Osteocyte (in vitro differentiated cells): Measurements from ENCODE around the gene RXRA. TPM values are rescaled to one million over a fixed set of nuclear protein-coding genes. Genes with fewer than 3 reads are reported as not detected.
A peak's percentile ranks its signal among the peaks of the same experiment; 100 is the strongest.

Source experiments
- DNase-seq: peaks from one replicate; pipeline ENCODE4 v3.0.0; 2021; ENCODE audit warnings: mixed read lengths; ENCODE audit not compliant: unreplicated experiment; ENCODE audit errors: extremely low spot score
- H3K27ac Mint-ChIP-seq: one replicate; pipeline ENCODE4 v1.8.0; 2021; ENCODE audit warnings: mild to moderate bottlenecking, mixed read lengths; ENCODE audit not compliant: unreplicated experiment
- H3K27me3 Mint-ChIP-seq: one replicate; pipeline ENCODE4 v1.8.0; 2021; ENCODE audit warnings: mixed read lengths; ENCODE audit not compliant: unreplicated experiment
- H3K36me3 Mint-ChIP-seq: one replicate; pipeline ENCODE4 v1.8.0; 2021; ENCODE audit warnings: mixed read lengths; ENCODE audit not compliant: unreplicated experiment
- H3K4me1 Mint-ChIP-seq: one replicate; pipeline ENCODE4 v1.8.0; 2021; ENCODE audit warnings: mixed read lengths; ENCODE audit not compliant: unreplicated experiment
- H3K4me3 Mint-ChIP-seq: one replicate; pipeline ENCODE4 v1.8.0; 2021; ENCODE audit warnings: mild to moderate bottlenecking, moderate library complexity, mixed read lengths; ENCODE audit not compliant: unreplicated experiment
- H3K9me3 Mint-ChIP-seq: one replicate; pipeline ENCODE4 v1.8.0; 2021; ENCODE audit warnings: mixed read lengths; ENCODE audit not compliant: unreplicated experiment
- CTCF ChIP-seq: fragments of 200-600 bp; sonication (generic); IDR thresholded peaks from 2 replicates; pipeline ENCODE4 v1.5.0; 2021; ENCODE audit warnings: antibody characterized with exemption, mild to moderate bottlenecking, moderate library complexity
- total RNA-seq: library from RNA; stranded (reverse); gene quantifications from 2 replicates; pipeline ENCODE4 v1.2.1, GENCODE V29; 2021

RXRA gene
- total RNA-seq, 1 donor from 2014 or later: 82.2 TPM

GRCh38 chr9:134434894-134435506 is 108.7 kb downstream of the RXRA start:
- no peaks in the 10 kb centered on the region for H3K9me3 Mint-ChIP-seq
- peaks cover 56% of the 10 kb centered on the region for H3K4me1 Mint-ChIP-seq
- peaks cover 18% of the 10 kb centered on the region for H3K36me3 Mint-ChIP-seq
- H3K4me3 Mint-ChIP-seq: no peak overlapping the region
- no peak for TF ChIP-seq CTCF
- DNase-seq: peak; percentile 96
- H3K27ac Mint-ChIP-seq: peak overlapping the region; percentile 87
- H3K27me3 Mint-ChIP-seq: no peaks in the 10 kb centered on the region

GRCh38 chr9:134435550-134436378 is 109.5 kb downstream of the RXRA start:
- Mint-ChIP-seq H3K4me3 (peak overlapping the region; percentile 18), H3K4me1 (peaks cover 58% of the 10 kb centered on the region), H3K36me3 (peaks cover 18% of the 10 kb centered on the region), H3K9me3 (no peaks in the 10 kb centered on the region), H3K27me3 (no peaks in the 10 kb centered on the region), H3K27ac (peak overlapping the region; percentile 82)
- DNase-seq: no peak
- no peak for TF ChIP-seq CTCF

- H3K4me3 Mint-ChIP-seq: no peak overlapping the region
- H3K4me1 Mint-ChIP-seq: peaks cover 60% of the 10 kb centered on the region
- DNase-seq: no peak
- H3K27ac Mint-ChIP-seq: peak overlapping the region; percentile 82
- TF ChIP-seq CTCF: no peak
- H3K36me3 Mint-ChIP-seq: peaks cover 18% of the 10 kb centered on the region
- H3K9me3 Mint-ChIP-seq: no peaks in the 10 kb centered on the region
- H3K27me3 Mint-ChIP-seq: no peaks in the 10 kb centered on the region
These were observed 110.1 kb downstream of the RXRA start for GRCh38 chr9:134436379-134436762.

GRCh38 chr9:134436911-134437310 is 110.7 kb downstream of the RXRA start:
- H3K9me3 Mint-ChIP-seq: no peaks in the 10 kb centered on the region
- TF ChIP-seq CTCF: no peak
- H3K27me3 Mint-ChIP-seq: no peaks in the 10 kb centered on the region
- H3K4me3 Mint-ChIP-seq: no peak overlapping the region
- H3K4me1 Mint-ChIP-seq: peaks cover 65% of the 10 kb centered on the region
- peaks cover 18% of the 10 kb centered on the region for H3K36me3 Mint-ChIP-seq
- H3K27ac Mint-ChIP-seq: peak overlapping the region; percentile 31
- no peak for DNase-seq
